Effector memory CD4-positive, alpha-beta T cell (primary cell): Measurements from ENCODE around the gene WRAP73.

Experiments
- DNase-seq, 3 donors: peaks; one replicate each; pipeline ENCODE4 v3.0.0-alpha.2; 2020
- H3K27ac ChIP-seq: 2 replicates; pipeline ENCODE4 v1.7.0; 2013; ENCODE audit warnings: mild to moderate bottlenecking, low read length, moderate library complexity; ENCODE audit not compliant: insufficient read depth, poor library complexity, severe bottlenecking
- H3K27me3 ChIP-seq: replicated peaks from 2 replicates; pipeline ENCODE4 v1.7.0; 2013; ENCODE audit warnings: mild to moderate bottlenecking, low read length; ENCODE audit not compliant: insufficient read depth, control insufficient read depth, poor library complexity, severe bottlenecking
- H3K36me3 ChIP-seq: 2 replicates; pipeline ENCODE4 v1.7.0; 2013; ENCODE audit warnings: mild to moderate bottlenecking, low read length, moderate library complexity; ENCODE audit not compliant: control insufficient read depth, insufficient read depth
- H3K4me1 ChIP-seq: 2 replicates; pipeline ENCODE4 v1.7.0; 2013; ENCODE audit warnings: low read length, mild to moderate bottlenecking; ENCODE audit not compliant: control insufficient read depth, insufficient read depth, poor library complexity, severe bottlenecking
- H3K4me3 ChIP-seq: 2 replicates; pipeline ENCODE4 v1.7.0; 2013; ENCODE audit warnings: low read length, low read depth, mild to moderate bottlenecking; ENCODE audit not compliant: insufficient read depth, poor library complexity, severe bottlenecking
- H3K9me3 ChIP-seq: 2 replicates; pipeline ENCODE4 v1.7.0; 2013; ENCODE audit warnings: mild to moderate bottlenecking, low read length, moderate library complexity; ENCODE audit not compliant: control insufficient read depth

Gene WRAP73

DNA sequence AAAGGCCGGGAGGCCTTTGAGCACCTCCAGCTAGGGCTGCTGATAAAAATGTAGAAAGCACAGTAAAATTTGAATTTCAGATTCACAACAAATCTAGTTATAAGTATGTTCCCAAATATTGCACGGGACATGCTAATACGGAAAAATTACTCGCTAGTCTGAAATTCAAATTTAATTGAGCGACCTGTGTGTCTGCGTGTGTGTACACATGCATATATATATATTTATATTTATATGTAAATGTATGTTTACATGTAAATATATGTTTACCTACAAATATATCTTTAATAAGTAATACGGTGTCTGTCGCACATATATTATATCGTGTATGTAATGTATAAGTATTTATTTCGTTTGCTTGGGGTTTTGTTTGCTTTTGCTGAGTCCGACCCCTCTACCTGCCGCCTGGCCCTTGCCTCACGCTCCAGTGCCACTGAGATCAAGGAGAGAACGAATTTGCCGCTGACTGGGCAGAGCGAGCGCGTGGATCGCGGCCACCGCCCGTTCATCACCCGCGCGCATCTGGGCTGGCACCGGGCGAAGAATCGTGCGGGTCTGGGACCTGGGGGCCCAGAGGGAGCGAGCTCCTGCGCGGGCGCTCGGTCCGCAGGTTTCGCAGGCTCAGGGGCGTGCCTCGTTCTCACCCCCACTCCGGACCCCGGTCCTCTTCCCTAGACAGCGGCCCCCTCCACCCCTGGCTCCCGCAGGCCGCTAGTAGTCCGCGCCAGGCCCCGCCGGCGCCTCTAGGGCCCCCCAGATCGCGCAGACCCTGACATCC lies 534 bp upstream of the WRAP73 start:
- H3K27me3 ChIP-seq, result peaks cover 32% of the 10 kb centered on the region
- H3K27ac ChIP-seq, result no peak overlapping the region
- H3K36me3 ChIP-seq, result peaks cover 14% of the 10 kb centered on the region
- DNase-seq, result no peak
- H3K4me3 ChIP-seq, result peak overlapping the region; percentile 17
- H3K4me1 ChIP-seq, result peaks cover 35% of the 10 kb centered on the region
- no peaks in the 10 kb centered on the region for H3K9me3 ChIP-seq

DNA sequence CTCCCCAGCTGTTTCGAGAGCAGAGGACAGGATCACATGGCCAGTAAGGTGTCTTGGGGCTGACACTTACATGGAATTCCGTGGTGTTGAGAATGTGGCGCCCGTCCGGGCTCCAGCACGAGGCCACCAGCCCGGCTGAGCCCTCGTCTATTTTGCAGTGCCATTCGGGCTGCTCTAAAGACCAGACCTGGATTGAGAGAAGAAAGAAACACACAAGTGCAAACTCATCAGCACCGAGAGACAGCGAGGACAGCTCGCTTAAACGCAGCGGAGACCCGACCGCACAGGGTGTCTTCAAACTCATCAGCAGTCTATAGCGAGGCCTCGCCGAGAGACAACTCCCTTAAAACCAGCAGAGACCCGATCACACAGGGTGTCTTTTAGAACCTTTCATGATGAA lies 3.3 kb downstream of the WRAP73 start:
- Histone ChIP-seq H3K27ac (no peak overlapping the region), H3K9me3 (no peaks in the 10 kb centered on the region), H3K36me3 (peaks cover 18% of the 10 kb centered on the region), H3K27me3 (peaks cover 13% of the 10 kb centered on the region), H3K4me3 (no peak overlapping the region), H3K4me1 (peaks cover 23% of the 10 kb centered on the region)
- DNase-seq, result no peak

DNA sequence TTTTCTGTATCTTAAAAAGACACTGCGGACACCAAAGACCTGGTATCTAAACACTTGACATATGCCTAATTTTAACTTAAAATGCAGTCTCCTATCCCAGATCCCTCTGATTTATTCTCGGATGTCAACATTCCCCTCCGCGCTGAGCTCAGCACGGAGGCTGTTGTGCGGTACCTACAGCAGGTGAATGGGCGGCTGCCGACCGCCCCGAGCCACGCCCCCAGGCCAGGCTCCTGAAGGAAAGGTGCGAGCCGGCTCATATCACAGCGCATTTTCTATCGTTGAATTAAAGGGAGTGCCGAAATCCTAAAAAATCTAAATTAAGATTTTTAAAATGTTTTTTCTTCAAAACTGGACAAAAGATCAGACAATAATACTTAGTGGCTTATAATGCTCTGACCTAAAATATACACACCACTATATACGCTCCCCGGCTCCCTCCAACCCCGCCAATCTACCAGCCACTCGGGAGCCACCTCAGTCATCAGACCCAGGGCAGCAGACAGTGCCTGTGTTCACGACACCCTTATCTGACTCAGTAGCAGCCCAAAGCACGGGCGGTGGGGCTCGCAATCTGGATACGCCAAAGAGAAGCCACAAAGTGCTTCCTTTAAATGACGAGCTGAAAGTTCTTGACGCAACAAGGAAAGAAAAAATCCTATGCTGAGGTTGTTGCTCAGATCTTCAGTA lies 4.1 kb downstream of the WRAP73 start:
- Histone ChIP-seq H3K27me3 (peaks cover 5% of the 10 kb centered on the region), H3K36me3 (peaks cover 18% of the 10 kb centered on the region), H3K4me1 (peaks cover 15% of the 10 kb centered on the region), H3K9me3 (no peaks in the 10 kb centered on the region), H3K4me3 (no peak overlapping the region), H3K27ac (no peak overlapping the region)
- no peak for DNase-seq

DNA sequence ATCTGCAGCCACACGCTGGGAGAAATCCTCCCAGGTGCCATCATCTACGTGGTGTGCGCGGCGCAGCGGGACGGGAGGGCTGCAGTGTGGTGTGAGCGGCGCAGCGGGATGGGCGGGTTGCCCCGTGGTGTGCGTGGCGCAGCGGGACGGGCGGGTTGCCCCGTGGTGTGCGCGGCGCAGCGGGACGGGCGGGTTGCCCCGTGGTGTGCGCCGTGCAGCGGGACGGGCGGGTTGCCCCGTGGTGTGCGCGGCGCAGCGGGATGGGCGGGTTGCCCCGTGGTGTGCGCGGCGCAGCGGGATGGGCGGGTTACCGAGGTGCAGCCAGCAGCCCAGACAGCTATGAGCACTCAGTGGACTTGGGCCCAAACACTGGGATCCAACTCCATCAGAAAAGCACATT lies 4.7 kb downstream of the WRAP73 start:
- Histone ChIP-seq H3K9me3 (no peaks in the 10 kb centered on the region), H3K4me1 (peaks cover 11% of the 10 kb centered on the region), H3K27ac (no peak overlapping the region), H3K27me3 (no peaks in the 10 kb centered on the region), H3K36me3 (peaks cover 20% of the 10 kb centered on the region), H3K4me3 (no peak overlapping the region)
- no peak for DNase-seq

DNA sequence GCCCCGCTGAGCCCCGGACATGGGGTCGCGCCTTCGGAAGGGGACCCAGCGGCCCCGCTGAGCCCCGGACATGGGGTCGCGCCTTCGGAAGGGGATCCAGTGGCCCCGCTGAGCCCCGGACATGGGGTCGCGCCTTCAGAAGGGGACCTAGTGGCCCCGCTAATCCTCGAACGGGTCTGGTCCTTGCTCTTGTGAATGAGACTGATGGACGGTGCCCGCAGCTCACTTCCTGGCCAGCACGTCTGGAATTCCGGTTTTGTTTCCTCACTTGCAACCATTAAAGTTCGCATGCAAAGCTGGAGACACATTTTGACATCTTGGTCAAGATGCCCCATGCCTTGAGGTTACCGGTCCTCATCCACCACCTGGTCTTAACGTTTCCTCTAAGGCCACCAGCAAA lies 5.6 kb downstream of the WRAP73 start:
- Histone ChIP-seq H3K9me3 (no peaks in the 10 kb centered on the region), H3K4me3 (no peak overlapping the region), H3K27ac (no peak overlapping the region), H3K4me1 (peaks cover 8% of the 10 kb centered on the region), H3K27me3 (no peaks in the 10 kb centered on the region), H3K36me3 (peaks cover 25% of the 10 kb centered on the region)
- DNase-seq, result no peak

DNA sequence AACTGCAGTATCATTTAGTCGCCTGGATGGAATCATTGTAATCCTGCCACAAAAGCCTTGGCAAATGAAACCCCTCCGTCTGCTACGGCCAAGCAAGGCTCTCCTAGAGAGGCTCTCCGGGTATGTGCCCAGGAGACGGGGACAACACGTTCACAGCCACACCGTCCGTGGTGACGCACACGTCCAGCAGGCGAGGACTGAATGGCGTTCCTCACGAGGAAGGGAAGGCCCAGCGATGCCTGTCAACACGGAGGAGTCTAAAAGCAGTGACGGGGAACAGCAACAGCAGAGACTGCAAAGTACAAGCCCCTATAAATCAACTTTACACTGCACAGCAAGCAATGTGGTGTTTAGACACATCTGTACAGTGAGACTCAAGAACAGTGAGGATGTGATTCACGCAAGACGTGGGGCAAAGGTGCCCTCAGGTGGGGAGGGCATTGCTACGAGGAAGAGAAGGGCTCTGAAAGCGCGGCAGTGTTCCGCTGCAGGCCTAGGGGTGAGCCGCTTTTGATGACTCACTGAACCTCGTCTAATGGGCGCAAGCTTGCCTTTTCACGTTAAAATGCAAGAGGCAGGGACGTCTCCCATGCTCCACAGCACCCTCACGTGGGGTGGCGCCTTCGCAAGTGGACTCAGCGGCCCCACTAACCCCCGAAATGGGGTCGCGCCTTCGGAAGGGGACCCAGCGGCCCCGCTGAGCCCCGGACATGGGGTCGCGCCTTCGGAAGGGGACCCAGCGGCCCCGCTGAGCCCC lies 6.8 kb downstream of the WRAP73 start:
- peaks cover 30% of the 10 kb centered on the region for H3K36me3 ChIP-seq
- H3K27me3 ChIP-seq, result no peaks in the 10 kb centered on the region
- no peak overlapping the region for H3K4me3 ChIP-seq
- H3K4me1 ChIP-seq, result no peaks in the 10 kb centered on the region
- no peak overlapping the region for H3K27ac ChIP-seq
- DNase-seq, result no peak
- H3K9me3 ChIP-seq, result no peaks in the 10 kb centered on the region

DNA sequence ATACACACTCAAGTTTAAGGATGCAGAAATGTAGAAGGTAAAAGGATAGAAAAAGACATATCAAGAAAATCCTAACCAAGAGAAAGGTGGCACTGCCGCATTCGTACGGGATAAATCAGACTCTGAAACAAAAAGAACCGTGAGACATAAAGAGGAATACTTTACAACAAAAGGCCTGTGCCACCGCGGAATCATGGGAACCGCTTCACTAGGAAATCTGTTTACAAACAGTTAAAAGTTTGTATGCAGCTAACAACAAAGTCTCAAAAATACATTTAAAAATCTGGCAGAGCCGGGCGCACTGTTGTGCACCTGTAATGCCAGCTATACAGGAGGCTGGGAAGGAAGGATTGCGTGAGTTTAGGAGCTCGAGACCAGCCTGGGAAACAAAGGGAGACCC lies 8.1 kb downstream of the WRAP73 start:
- no peaks in the 10 kb centered on the region for H3K9me3 ChIP-seq
- DNase-seq, result no peak
- no peak overlapping the region for H3K27ac ChIP-seq
- peaks cover 37% of the 10 kb centered on the region for H3K36me3 ChIP-seq
- no peaks in the 10 kb centered on the region for H3K27me3 ChIP-seq
- no peak overlapping the region for H3K4me3 ChIP-seq
- H3K4me1 ChIP-seq, result no peaks in the 10 kb centered on the region

DNA sequence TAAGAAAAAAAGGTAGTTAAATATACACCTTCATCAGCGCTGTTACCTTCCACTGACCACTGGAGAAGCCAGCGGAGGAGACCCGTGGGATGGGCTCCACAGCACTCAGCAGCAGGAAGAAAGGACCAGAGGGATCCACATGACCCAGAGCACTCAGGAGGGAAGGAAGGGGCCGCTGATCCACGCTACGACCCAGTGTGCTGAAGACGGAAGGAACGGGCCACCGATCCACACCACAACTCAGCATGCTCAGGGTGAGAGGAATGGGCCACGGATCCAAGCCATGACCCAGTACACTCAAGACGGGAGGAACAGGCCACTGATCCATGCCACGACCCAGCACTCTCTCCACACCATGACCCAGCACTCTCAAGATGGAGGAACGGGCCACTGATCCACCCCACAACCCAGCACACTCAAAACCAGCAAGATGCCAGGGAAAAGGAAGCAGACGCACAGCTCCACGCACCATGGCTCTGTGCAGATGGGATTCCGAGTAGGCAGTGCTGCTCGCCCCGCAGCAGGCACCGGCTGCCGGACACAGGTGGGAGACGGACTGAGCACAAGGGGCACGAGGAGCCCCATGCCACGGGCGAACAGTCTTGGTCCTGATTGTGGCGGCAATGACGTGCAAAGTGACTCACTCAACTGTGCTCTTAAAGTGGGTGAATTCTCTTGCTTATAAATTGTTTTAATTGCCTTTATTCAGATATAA lies 8.7 kb downstream of the WRAP73 start:
- Histone ChIP-seq H3K27ac (no peak overlapping the region), H3K4me1 (no peaks in the 10 kb centered on the region), H3K36me3 (peaks cover 37% of the 10 kb centered on the region), H3K27me3 (no peaks in the 10 kb centered on the region), H3K9me3 (no peaks in the 10 kb centered on the region), H3K4me3 (no peak overlapping the region)
- DNase-seq, result no peak

DNA sequence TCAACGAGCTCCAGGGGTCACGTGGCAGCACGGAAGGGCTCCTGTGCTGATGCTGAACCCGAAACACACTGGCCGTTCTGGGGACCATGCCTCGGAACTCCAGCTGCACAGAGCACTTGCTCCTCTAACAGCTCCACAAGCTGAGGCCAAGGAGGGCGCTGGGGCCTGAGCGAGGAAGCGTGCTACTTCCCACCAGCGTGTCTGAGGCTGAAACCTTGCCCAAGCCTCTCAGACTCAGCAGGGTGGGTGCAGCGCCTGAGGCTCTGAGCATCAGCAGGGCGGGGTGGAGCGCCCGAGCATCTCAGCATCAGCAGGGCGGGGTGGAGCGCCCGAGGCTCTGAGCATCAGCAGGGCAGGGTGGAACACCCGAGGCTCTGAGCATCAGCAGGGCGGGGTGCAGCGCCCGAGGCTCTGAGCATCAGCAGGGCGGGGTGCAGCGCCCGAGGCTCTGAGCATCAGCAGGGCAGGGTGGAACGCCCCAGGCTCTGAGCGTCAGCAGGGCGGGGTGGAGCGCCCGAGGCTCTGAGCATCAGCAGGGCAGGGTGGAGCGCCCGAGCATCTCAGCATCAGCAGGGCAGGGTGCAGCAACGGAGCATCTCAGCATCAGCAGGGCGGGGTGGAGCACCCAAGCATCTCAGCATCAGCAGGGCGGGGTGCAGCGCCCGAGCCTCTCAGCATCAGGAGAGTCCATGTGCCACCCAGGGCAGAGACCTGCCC lies 9.6 kb downstream of the WRAP73 start:
- no peak for DNase-seq
- H3K27me3 ChIP-seq, result no peaks in the 10 kb centered on the region
- no peak overlapping the region for H3K27ac ChIP-seq
- no peaks in the 10 kb centered on the region for H3K9me3 ChIP-seq
- H3K4me1 ChIP-seq, result no peaks in the 10 kb centered on the region
- no peak overlapping the region for H3K4me3 ChIP-seq
- H3K36me3 ChIP-seq, result peaks cover 39% of the 10 kb centered on the region
